Liver (tissue), 10 donors: ENCODE results near the gene MLLT6. TPM values are rescaled to one million over a fixed set of nuclear protein-coding genes. Genes with fewer than 3 reads are reported as not detected.

Source experiments
- DNase-seq: peaks from one replicate; pipeline ENCODE4 v3.0.0-alpha.2; 2017; ENCODE audit warnings: low spot score
- H3K27ac ChIP-seq, 2 donors: one replicate each; pipeline ENCODE4 v1.7.0; 2013; ENCODE audit warnings: inconsistent platforms in 2 of 2, low read length in 2 of 2, control low read depth in 1 of 2, low read depth in 1 of 2, mild to moderate bottlenecking in 1 of 2
- H3K27me3 ChIP-seq, 4 donors: one replicate each; pipeline versions ENCODE4 v1.6.1 to v1.7.0; 2013; ENCODE audit warnings: low read length in 3 of 4, inconsistent platforms in 1 of 4, mild to moderate bottlenecking in 1 of 4, moderate library complexity in 1 of 4; ENCODE audit not compliant: control insufficient read depth in 4 of 4, insufficient read depth in 4 of 4
- H3K36me3 ChIP-seq, 4 donors: one replicate each; pipeline versions ENCODE4 v1.6.1 to v1.7.0; 2013; ENCODE audit warnings: low read length in 3 of 4, mild to moderate bottlenecking in 3 of 4, low read depth in 1 of 4, moderate library complexity in 1 of 4; ENCODE audit not compliant: control insufficient read depth in 4 of 4, insufficient read depth in 3 of 4
- H3K4me1 ChIP-seq, 4 donors: one replicate each; pipeline versions ENCODE4 v1.6.1 to v1.7.0; 2013; ENCODE audit warnings: low read length in 3 of 4, mild to moderate bottlenecking in 3 of 4, moderate library complexity in 1 of 4; ENCODE audit not compliant: control insufficient read depth in 4 of 4, insufficient read depth in 4 of 4
- H3K4me3 ChIP-seq, 3 donors: one replicate each; pipeline versions ENCODE4 v1.6.1 to v1.7.0; 2013; ENCODE audit warnings: low read length in 3 of 3, control low read depth in 1 of 3, low read depth in 1 of 3, mild to moderate bottlenecking in 1 of 3
- H3K9ac ChIP-seq, 2 donors: one replicate each; pipeline ENCODE4 v1.7.0; 2013; ENCODE audit warnings: low read length in 2 of 2, mild to moderate bottlenecking in 2 of 2, moderate library complexity in 2 of 2, control low read depth in 1 of 2, low read depth in 1 of 2
- H3K9me3 ChIP-seq, 4 donors: one replicate each; pipeline versions ENCODE4 v1.6.1 to v1.7.0; 2013; ENCODE audit warnings: low read length in 3 of 4; ENCODE audit not compliant: control insufficient read depth in 4 of 4
- FOXA1 ChIP-seq: IDR thresholded peaks from 2 replicates; pipeline ENCODE4 v1.6.1; 2016; ENCODE audit warnings: antibody characterized with exemption
- FOXA2 ChIP-seq: IDR thresholded peaks from 2 replicates; pipeline ENCODE4 v1.6.1; 2016; ENCODE audit warnings: antibody characterized with exemption
- MAX ChIP-seq: IDR thresholded peaks from 2 replicates; pipeline ENCODE4 v1.6.1; 2016; ENCODE audit warnings: antibody characterized with exemption
- RAD21 ChIP-seq, 2 donors: IDR thresholded peaks; 2 replicates each; pipeline ENCODE4 v1.6.1; 2016; ENCODE audit warnings: antibody characterized with exemption in 2 of 2, mild to moderate bottlenecking in 2 of 2
- REST ChIP-seq: IDR thresholded peaks from 2 replicates; pipeline ENCODE4 v1.6.1; 2016; ENCODE audit warnings: antibody characterized with exemption, mild to moderate bottlenecking
- RXRA ChIP-seq, 2 donors: IDR thresholded peaks; 2 replicates each; pipeline ENCODE4 v1.6.1; 2017 to 2018; ENCODE audit warnings: antibody characterized with exemption in 2 of 2, mild to moderate bottlenecking in 1 of 2
- SP1 ChIP-seq: IDR thresholded peaks from 2 replicates; pipeline ENCODE4 v1.6.1; 2018; ENCODE audit warnings: antibody characterized with exemption, mild to moderate bottlenecking
- TAF1 ChIP-seq: conservative IDR thresholded peaks from 2 replicates; pipeline ENCODE4 v1.6.1; 2016; ENCODE audit warnings: antibody characterized with exemption, mild to moderate bottlenecking
- WGBS: extraction: QIAGEN DNeasy Blood & Tissue Kit; methylation state at CpG from one replicate; pipeline ENCODE4 v1.1.7; 2013; 5-methylcytosine and 5-hydroxymethylcytosine counted together
- polyA plus RNA-seq, 2 donors: library from polyadenylated mRNA; stranded (reverse) in 1 of 2; unstranded in 1 of 2; fragments of 200-250 nt in 1 of 2; fragments of >200 nt in 1 of 2; fragmentation: Nextera tagmentation in 1 of 2; extraction: Ambion mirVana in 1 of 2; gene quantifications; one replicate each; pipeline versions ENCODE4 v1.2.1 to v1.2.3, GENCODE V29; 2013 to 2015
- small RNA-seq: library from RNA; depleted of rRNA; stranded (forward); fragments of <200 nt; gene quantifications from one replicate; pipeline ENCODE3, GENCODE V24; 2014
- total RNA-seq, 2 donors: library from RNA; depleted of rRNA; stranded (reverse); fragments of >200 nt; gene quantifications; one replicate each; pipeline ENCODE4 v1.2.3, GENCODE V29; 2014
- donor health status: healthy.
- donor health status: healthy.
- donor health status: healthy.
- donor health status: healthy.
- donor health status: healthy.

Gene MLLT6
- total and polyA plus RNA-seq, 4 donors, result 3.3 to 22.8 (median 8.1) TPM

DNA sequence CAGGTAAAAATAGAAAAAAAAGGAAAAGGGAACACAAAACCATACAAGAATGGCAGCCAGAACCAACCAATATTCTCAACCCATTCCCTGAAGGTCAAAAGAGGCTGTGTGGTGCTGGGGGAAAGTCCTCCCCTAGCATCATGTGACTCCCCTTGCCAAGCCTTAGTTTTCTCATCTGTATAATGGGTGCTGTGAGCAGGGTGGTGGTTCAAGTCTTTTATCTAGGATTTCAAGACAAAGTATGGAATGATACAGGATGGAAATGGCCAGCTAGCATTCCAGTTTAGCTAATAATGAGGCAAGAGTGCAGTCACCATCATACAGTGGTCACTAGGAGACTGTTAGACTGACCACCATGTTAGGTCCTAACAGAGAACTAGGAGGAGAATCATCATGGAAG, 68.2 kb downstream of the MLLT6 start (continued):
- TF ChIP-seq REST, result no peak
- TF ChIP-seq RXRA (IDR thresholded peaks at IDR 0.05), result no peak
- TF ChIP-seq FOXA2, result no peak
- no peak for TF ChIP-seq MAX
- no peak for TF ChIP-seq TAF1
- TF ChIP-seq SP1, result no peak
- TF ChIP-seq FOXA1, result no peak

DNA sequence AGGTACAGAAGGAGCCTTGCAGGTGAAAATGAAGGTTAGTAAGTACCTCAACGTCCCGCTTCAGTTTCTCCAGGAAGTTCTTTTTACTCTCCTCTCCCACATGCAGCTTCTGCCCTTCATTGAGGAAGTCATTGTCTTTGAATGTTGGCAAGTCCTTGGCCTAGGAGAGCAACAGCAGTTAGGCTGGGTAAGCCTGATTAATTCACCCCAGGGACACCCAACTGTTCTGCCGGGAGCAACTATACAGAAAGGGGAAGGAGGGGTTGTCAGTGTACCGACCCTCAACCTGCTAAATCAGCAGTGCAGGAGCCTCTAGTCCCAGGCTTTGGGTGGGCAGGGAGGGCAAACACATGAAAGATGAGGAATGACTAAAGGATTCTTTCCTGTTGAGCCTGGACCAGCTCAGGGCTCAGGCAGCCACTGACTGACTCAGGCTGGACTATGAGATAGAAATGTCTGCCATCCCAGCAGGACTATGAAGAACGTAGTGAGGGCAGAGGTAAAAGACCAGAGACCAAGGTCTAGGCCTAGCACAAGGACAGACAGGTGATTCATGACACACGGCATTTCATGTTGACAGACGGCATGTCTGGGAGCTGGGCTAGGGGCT, 72.7 kb downstream of the MLLT6 start:
- Histone ChIP-seq H3K9ac (no peak overlapping the region), H3K36me3 (peaks cover 11 to 85% (median 64%) of the 10 kb centered on the region in 4 donors), H3K27me3 (no peaks in the 10 kb centered on the region), H3K4me1 (no peaks in the 10 kb centered on the region), H3K9me3 (no peaks in the 10 kb centered on the region), H3K4me3 (no peak overlapping the region), H3K27ac (no peak overlapping the region)
- DNase-seq, result no peak
- 83% methylated on average over 7 of the region's 7 CpGs for WGBS
- TF ChIP-seq RAD21 (IDR thresholded peaks at IDR 0.05), result no peak
- TF ChIP-seq SP1, result no peak

Small RNA genes within 50 kb of the gene (small RNA-seq; reads per million reads assigned to genes)
- not detected for gene MIR4726
- gene MIR4734, result not detected
- 0.38 reads per million, percentile 41 among the genes with 10 or more reads in this experiment for gene RNA5SP440
- not detected for gene RNU6-866P

Other genes starting within 250 kb of the MLLT6 start
- gene SRCIN1, start 99.3 kb upstream of the MLLT6 start, total RNA-seq, result 1 to 10 TPM in 1 of 2 donors, under 1 TPM in 1; 0.05 to 3.2 TPM
- 1 to 10 TPM; 2.2 to 5.3 TPM for gene SRCIN1, start 99.3 kb upstream of the MLLT6 start, polyA plus RNA-seq
- gene EPOP, start 30.3 kb upstream of the MLLT6 start, total RNA-seq, result 1 to 10 TPM in 1 of 2 donors, under 1 TPM in 1; 0.37 to 1.8 TPM
- gene EPOP, start 30.3 kb upstream of the MLLT6 start, polyA plus RNA-seq, result 1 to 10 TPM in 1 of 2 donors, under 1 TPM in 1; 0.32 to 1.9 TPM
- gene CISD3, start 25.1 kb downstream of the MLLT6 start, total RNA-seq, result 1 to 10 TPM; 4.5 to 9.0 TPM
- gene CISD3, start 25.1 kb downstream of the MLLT6 start, polyA plus RNA-seq, result 100 to 1,000 TPM in 1 of 2 donors, 10 to 100 TPM in 1; 65.6 to 152 TPM
- gene PCGF2, start 43.1 kb downstream of the MLLT6 start, total RNA-seq, result 1 to 10 TPM; 1.2 to 2.2 TPM
- gene PCGF2, start 43.1 kb downstream of the MLLT6 start, polyA plus RNA-seq, result 1 to 10 TPM; 1.3 to 3.2 TPM
- gene PSMB3, start 47.5 kb downstream of the MLLT6 start, total RNA-seq, result 100 to 1,000 TPM; 121 to 137 TPM
- gene PSMB3, start 47.5 kb downstream of the MLLT6 start, polyA plus RNA-seq, result 100 to 1,000 TPM; 200 to 279 TPM
- gene PIP4K2B, start 94.3 kb downstream of the MLLT6 start, total RNA-seq, result 10 to 100 TPM; 18.2 to 21.5 TPM
- 1 to 10 TPM; 2.4 to 9.0 TPM for gene PIP4K2B, start 94.3 kb downstream of the MLLT6 start, polyA plus RNA-seq
- 1 to 10 TPM; 5.7 to 10.0 TPM for gene CWC25, start 120.0 kb downstream of the MLLT6 start, total RNA-seq
- gene CWC25, start 120.0 kb downstream of the MLLT6 start, polyA plus RNA-seq, result 1 to 10 TPM; 6.2 to 8.6 TPM
- gene RPL23, start 148.4 kb downstream of the MLLT6 start, total RNA-seq, result 100 to 1,000 TPM; 284 to 797 TPM
- 100 to 1,000 TPM; 552 to 740 TPM for gene RPL23, start 148.4 kb downstream of the MLLT6 start, polyA plus RNA-seq
- 10 to 100 TPM; 59.4 to 77.4 TPM for gene LASP1, start 164.8 kb downstream of the MLLT6 start, total RNA-seq
- 10 to 100 TPM; 18.2 to 77.7 TPM for gene LASP1, start 164.8 kb downstream of the MLLT6 start, polyA plus RNA-seq